ENCODE results near the gene RLBP1.

Gene RLBP1

DNA sequence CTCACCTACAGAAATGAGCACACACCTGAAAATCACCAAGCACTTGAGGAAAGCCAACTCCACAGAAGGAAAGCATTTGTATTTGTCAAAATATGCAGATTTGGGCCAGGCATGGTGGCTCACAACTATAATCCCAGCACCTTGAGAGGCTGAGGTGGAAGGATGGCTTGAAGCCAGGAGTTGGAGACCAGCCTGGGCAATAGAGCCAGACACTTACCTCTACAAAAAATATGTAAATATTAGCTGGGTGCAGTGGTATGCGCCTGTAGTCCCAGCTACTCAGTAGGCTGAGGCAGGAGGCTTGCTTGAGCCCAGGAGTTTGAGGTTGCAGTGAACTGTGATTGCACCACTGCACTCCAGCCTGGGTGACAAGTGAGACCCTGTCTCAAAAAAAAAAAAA lies 12.3 kb downstream of the RLBP1 start:
- TF ChIP-seq ZNF174 (tag by site-specific recombination; IDR thresholded peaks at IDR 0.05) (no peak), OSR2 (tag by site-specific recombination; IDR thresholded peaks at IDR 0.05) (no peak), ZNF155 (tag by site-specific recombination; IDR thresholded peaks at IDR 0.05) (no peak), PRDM6 (tag by site-specific recombination; IDR thresholded peaks at IDR 0.05) (no peak), ZNF404 (tag by site-specific recombination; IDR thresholded peaks at IDR 0.05) (no peak), ZNF48 (tag by site-specific recombination; IDR thresholded peaks at IDR 0.05) (no peak), SCRT2 (tag by site-specific recombination; IDR thresholded peaks at IDR 0.05) (no peak), TRIM28 (IDR thresholded peaks at IDR 0.05; ENCODE audit: borderline replicate concordance, low read length) (no peak), ZNF501 (tag by site-specific recombination; IDR thresholded peaks at IDR 0.05) (no peak), ZBTB8A (tag by site-specific recombination; IDR thresholded peaks at IDR 0.05) (no peak), ZNF76 (tag by site-specific recombination; IDR thresholded peaks at IDR 0.05; ENCODE audit: borderline replicate concordance, low read depth) (no peak), ZNF248 (tag by site-specific recombination; IDR thresholded peaks at IDR 0.05) (no peak)
- CTCF ChIA-PET = interaction anchor here (0.6 to 1.9 kb wide), 7 partner anchors 10 to 196 kb away, joined by 3 to 11 read pairs (median 3); partner anchors contain the start of gene FANCI
- Histone ChIP-seq H3K9me3 (ENCODE audit: control insufficient read depth, insufficient read depth, low read depth, low read length) (no peaks in the 10 kb centered on the region), H3K27ac (ENCODE audit: extremely low read depth, low read depth, low read length) (no peak overlapping the region), H3K36me3 (ENCODE audit: control insufficient read depth in 2 of 2, insufficient read depth in 1 of 2, low read length in 2 of 2) (no peaks in the 10 kb centered on the region), H3K4me3 (ENCODE audit: low read depth, low read length) (no peak overlapping the region), H3K4me1 (ENCODE audit: control insufficient read depth, insufficient read depth, low read length) (no peaks in the 10 kb centered on the region)
- POLR2A ChIA-PET = no interaction called here

DNA sequence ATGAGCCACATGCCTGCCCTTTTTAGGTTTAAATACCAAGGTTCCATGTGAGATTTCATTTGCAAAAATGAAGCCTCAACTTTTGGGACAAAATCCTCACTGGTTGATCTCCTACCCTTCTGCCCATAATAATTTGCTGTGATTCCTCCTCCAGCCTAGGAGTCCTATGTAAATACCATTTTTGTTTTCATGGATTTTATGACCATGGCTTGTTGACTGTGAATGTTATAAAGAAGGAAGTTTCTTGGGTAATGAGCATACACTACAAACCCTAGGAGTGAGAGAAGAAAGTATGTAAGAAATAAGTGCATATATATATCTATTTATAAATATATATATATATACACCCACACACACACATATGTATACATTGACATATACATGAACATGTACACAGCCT lies 13.1 kb downstream of the RLBP1 start:
- Histone ChIP-seq H3K27ac (ENCODE audit: extremely low read depth, low read depth, low read length) (no peak overlapping the region), H3K4me3 (ENCODE audit: low read depth, low read length) (no peak overlapping the region), H3K36me3 (ENCODE audit: control insufficient read depth in 2 of 2, insufficient read depth in 1 of 2, low read length in 2 of 2) (no peaks in the 10 kb centered on the region), H3K9me3 (ENCODE audit: control insufficient read depth, insufficient read depth, low read depth, low read length) (no peaks in the 10 kb centered on the region), H3K4me1 (ENCODE audit: control insufficient read depth, insufficient read depth, low read length) (no peaks in the 10 kb centered on the region)
- ChIA-PET POLR2A (no interaction called here), CTCF (interaction anchor here (1.5 to 2.9 kb wide), 5 partner anchors 12 to 555 kb away, joined by 3 to 64 read pairs (median 11); no protein-coding TSS in a partner anchor)
- TF ChIP-seq ZNF76 (tag by site-specific recombination; IDR thresholded peaks at IDR 0.05; ENCODE audit: borderline replicate concordance, low read depth) = no peak
- no peak for TF ChIP-seq ZNF449 (tag by site-specific recombination; IDR thresholded peaks at IDR 0.05)
- TF ChIP-seq YY2 (tag by site-specific recombination; IDR thresholded peaks at IDR 0.05) = no peak
- TF ChIP-seq ZBTB8A (tag by site-specific recombination; IDR thresholded peaks at IDR 0.05) = no peak
- no peak for TF ChIP-seq ZNF658 (tag by site-specific recombination; IDR thresholded peaks at IDR 0.05)
- TF ChIP-seq, protein P1, sequence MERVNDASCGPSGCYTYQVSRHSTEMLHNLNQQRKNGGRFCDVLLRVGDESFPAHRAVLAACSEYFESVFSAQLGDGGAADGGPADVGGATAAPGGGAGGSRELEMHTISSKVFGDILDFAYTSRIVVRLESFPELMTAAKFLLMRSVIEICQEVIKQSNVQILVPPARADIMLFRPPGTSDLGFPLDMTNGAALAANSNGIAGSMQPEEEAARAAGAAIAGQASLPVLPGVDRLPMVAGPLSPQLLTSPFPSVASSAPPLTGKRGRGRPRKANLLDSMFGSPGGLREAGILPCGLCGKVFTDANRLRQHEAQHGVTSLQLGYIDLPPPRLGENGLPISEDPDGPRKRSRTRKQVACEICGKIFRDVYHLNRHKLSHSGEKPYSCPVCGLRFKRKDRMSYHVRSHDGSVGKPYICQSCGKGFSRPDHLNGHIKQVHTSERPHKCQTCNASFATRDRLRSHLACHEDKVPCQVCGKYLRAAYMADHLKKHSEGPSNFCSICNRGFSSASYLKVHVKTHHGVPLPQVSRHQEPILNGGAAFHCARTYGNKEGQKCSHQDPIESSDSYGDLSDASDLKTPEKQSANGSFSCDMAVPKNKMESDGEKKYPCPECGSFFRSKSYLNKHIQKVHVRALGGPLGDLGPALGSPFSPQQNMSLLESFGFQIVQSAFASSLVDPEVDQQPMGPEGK (tag by site-specific recombination; IDR thresholded peaks at IDR 0.05) = no peak
- TF ChIP-seq IKZF3 (tag by site-specific recombination; IDR thresholded peaks at IDR 0.05) = no peak
- no peak for TF ChIP-seq ZSCAN23 (tag by site-specific recombination; IDR thresholded peaks at IDR 0.05)
- TF ChIP-seq ZNF169 (tag by site-specific recombination; IDR thresholded peaks at IDR 0.05) = no peak
- no peak for TF ChIP-seq ZNF48 (tag by site-specific recombination; IDR thresholded peaks at IDR 0.05)
- TF ChIP-seq ZFP3 (tag by site-specific recombination; IDR thresholded peaks at IDR 0.05; ENCODE audit: low read depth) = no peak
- TF ChIP-seq ZFP41 (tag by site-specific recombination; IDR thresholded peaks at IDR 0.05; ENCODE audit: borderline replicate concordance) = no peak
- TF ChIP-seq, protein P2, sequence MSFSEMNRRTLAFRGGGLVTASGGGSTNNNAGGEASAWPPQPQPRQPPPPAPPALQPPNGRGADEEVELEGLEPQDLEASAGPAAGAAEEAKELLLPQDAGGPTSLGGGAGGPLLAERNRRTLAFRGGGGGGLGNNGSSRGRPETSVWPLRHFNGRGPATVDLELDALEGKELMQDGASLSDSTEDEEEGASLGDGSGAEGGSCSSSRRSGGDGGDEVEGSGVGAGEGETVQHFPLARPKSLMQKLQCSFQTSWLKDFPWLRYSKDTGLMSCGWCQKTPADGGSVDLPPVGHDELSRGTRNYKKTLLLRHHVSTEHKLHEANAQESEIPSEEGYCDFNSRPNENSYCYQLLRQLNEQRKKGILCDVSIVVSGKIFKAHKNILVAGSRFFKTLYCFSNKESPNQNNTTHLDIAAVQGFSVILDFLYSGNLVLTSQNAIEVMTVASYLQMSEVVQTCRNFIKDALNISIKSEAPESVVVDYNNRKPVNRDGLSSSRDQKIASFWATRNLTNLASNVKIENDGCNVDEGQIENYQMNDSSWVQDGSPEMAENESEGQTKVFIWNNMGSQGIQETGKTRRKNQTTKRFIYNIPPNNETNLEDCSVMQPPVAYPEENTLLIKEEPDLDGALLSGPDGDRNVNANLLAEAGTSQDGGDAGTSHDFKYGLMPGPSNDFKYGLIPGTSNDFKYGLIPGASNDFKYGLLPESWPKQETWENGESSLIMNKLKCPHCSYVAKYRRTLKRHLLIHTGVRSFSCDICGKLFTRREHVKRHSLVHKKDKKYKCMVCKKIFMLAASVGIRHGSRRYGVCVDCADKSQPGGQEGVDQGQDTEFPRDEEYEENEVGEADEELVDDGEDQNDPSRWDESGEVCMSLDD (tag by site-specific recombination; IDR thresholded peaks at IDR 0.05) = no peak
- no peak for TF ChIP-seq ZNF510 (tag by site-specific recombination; IDR thresholded peaks at IDR 0.05; ENCODE audit: insufficient replicate concordance)
- TF ChIP-seq ZNF416 (tag by site-specific recombination; IDR thresholded peaks at IDR 0.05) = no peak
- TF ChIP-seq ZEB2 (tag by site-specific recombination; IDR thresholded peaks at IDR 0.05) = no peak
- TF ChIP-seq MYNN (tag by site-specific recombination; IDR thresholded peaks at IDR 0.05; ENCODE audit: borderline replicate concordance) = no peak
- TF ChIP-seq ZNF558 (tag by site-specific recombination; IDR thresholded peaks at IDR 0.05) = no peak
- TF ChIP-seq ZNF544 (tag by site-specific recombination; IDR thresholded peaks at IDR 0.05) = no peak
- TF ChIP-seq KLF7 (tag by site-specific recombination; IDR thresholded peaks at IDR 0.05; ENCODE audit: borderline replicate concordance) = no peak

Data from HEK293 (cell line).